ENCODE measurements around the gene ALPI. TPM values are rescaled to one million over a fixed set of nuclear protein-coding genes. Genes with fewer than 3 reads are reported as not detected.

ALPI gene
- total RNA-seq, 1 experiment from 2014 or later: not detected

DNA sequence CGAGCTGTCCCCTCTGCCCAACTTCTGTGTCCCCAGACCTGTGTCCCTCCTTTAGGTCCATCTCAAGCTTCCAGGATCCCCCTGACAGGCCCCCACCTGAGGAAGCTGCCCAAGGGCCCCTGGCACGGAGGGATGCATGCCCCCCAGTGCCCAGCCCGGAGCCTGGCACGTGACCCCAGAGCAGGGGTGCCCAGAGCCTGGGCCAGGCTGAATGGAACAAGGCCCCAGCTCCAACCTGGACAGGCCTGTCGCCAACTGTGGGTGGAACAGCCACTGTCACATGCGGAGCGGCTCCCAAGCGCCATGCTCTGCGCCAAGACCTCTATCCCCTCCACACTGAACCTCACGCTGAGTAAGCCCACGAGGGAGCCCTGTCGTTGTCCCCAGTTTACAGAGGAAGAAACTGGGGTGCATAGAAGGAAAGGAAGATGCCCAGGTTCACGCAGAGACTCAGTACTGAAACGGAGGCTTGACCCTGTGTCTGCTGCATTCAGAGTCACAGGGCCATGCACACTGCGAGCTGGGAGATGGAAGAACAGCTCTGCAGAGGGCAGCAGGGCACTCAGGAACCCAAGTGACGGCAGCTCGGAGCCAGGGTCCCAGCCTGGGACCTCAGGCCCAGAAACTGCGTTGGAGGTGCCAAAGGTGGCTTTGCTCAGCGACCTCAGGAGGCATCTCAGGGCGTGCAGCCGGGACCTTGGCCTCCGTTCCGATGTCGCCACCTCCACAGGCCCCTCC is 37.2 kb downstream of the ALPI start:
- H3F3A ChIP-seq (ENCODE audit: low read length, unreplicated experiment): no peaks in the 10 kb centered on the region
- H3K9me2 ChIP-seq (replicated peaks; ENCODE audit: low read length): no peaks in the 10 kb centered on the region
- ChIA-PET CTCF (no interaction called here), POLR2A (ENCODE audit: unreplicated experiment) (no interaction called here)
- H3K4me3 ChIP-seq (ENCODE audit: low read length): no peak overlapping the region
- H3K4me1 ChIP-seq (ENCODE audit: insufficient read depth, low read length): no peaks in the 10 kb centered on the region
- ATAC-seq (no peak), DNase-seq (no peak)
- no peaks in the 10 kb centered on the region for H3K36me3 ChIP-seq (ENCODE audit: low read depth, low read length)
- H2AFZ ChIP-seq (ENCODE audit: low read length): no peak overlapping the region
- no peaks in the 10 kb centered on the region for H4K20me1 ChIP-seq (ENCODE audit: low read length)
- H3K9me3 ChIP-seq (ENCODE audit: low read length): no peaks in the 10 kb centered on the region
- H3K27me3 ChIP-seq (ENCODE audit: low read length): no peaks in the 10 kb centered on the region
- no peak overlapping the region for H3K27ac ChIP-seq (ENCODE audit: low read length)
- no TSS peak for BruUV-seq (replicated peaks)
- no peak overlapping the region for H3K4me2 ChIP-seq (ENCODE audit: low read length)
- H3K9ac ChIP-seq (ENCODE audit: low read length): no peak overlapping the region
- intact Hi-C loops (cut with micrococcal nuclease): no loop called here
- H3K79me2 ChIP-seq (ENCODE audit: low read length): no peaks in the 10 kb centered on the region
- TF ChIP-seq CTCF (conservative IDR thresholded peaks at IDR 0.05; ENCODE audit: low read depth, low read length) (no peak), EZH2phosphoT487 (IDR thresholded peaks at IDR 0.05; ENCODE audit: borderline replicate concordance, low read length) (no peak), EZH2 (IDR thresholded peaks at IDR 0.05; ENCODE audit: low read length, unreplicated experiment) (no peak)

DNA sequence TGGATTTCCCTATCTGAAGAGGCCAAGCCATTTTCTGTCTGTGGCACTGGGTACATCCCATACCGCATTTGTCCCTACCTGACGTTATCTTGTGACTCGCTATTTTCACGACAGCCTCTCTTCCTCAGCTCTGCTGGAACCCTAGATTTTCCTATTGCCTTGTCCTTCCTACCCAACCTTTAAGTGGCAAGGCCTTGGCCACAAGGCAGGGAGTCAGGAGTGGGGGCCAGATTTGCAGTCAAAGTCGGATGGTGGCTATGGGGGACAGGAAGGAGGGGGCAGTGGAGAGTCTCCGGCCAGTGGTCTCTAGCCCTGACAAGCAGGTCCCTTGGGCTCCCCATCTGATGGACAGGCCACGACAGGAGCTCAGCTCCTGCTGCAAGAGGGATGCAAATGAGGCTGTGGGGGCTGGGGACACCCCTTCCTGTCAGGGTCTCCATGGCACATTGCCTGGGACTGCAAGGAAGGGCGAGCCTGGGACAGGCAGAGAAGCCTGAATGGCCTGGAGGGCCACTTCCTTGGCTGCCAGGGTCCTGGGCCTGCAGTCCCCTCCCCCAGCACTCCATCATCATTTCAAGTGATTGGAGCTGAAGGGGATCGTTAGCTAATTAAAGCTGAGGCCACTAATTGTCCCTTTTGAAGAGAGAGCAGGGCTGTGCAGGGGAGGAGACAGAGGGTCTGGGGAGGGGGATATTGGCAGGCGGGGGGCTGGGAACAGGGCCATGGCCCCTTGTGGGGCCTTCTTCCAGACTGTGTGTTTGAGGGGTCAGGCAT is 37.9 kb downstream of the ALPI start:
- Histone ChIP-seq H3K4me1 (ENCODE audit: insufficient read depth, low read length) (no peaks in the 10 kb centered on the region), H3K4me2 (ENCODE audit: low read length) (no peak overlapping the region), H3K27ac (ENCODE audit: low read length) (no peak overlapping the region), H4K20me1 (ENCODE audit: low read length) (no peaks in the 10 kb centered on the region), H3K4me3 (ENCODE audit: low read length) (no peak overlapping the region), H2AFZ (ENCODE audit: low read length) (no peak overlapping the region), H3K9ac (ENCODE audit: low read length) (no peak overlapping the region), H3K36me3 (ENCODE audit: low read depth, low read length) (no peaks in the 10 kb centered on the region), H3K27me3 (ENCODE audit: low read length) (no peaks in the 10 kb centered on the region), H3K9me2 (replicated peaks; ENCODE audit: low read length) (no peaks in the 10 kb centered on the region), H3K79me2 (ENCODE audit: low read length) (no peaks in the 10 kb centered on the region), H3K9me3 (ENCODE audit: low read length) (no peaks in the 10 kb centered on the region), H3F3A (ENCODE audit: low read length, unreplicated experiment) (no peaks in the 10 kb centered on the region)
- TF ChIP-seq CTCF (conservative IDR thresholded peaks at IDR 0.05; ENCODE audit: low read depth, low read length) (no peak), EZH2 (IDR thresholded peaks at IDR 0.05; ENCODE audit: low read length, unreplicated experiment) (no peak), EZH2phosphoT487 (IDR thresholded peaks at IDR 0.05; ENCODE audit: borderline replicate concordance, low read length) (no peak)
- BruUV-seq (replicated peaks): no TSS peak
- DNase-seq (no peak), ATAC-seq (no peak)
- ChIA-PET CTCF (no interaction called here), POLR2A (ENCODE audit: unreplicated experiment) (no interaction called here)
- intact Hi-C loops (cut with micrococcal nuclease): no loop called here

- ATAC-seq (no peak), DNase-seq (no peak)
- Histone ChIP-seq H3K4me3 (ENCODE audit: low read length) (no peak overlapping the region), H3K9ac (ENCODE audit: low read length) (no peak overlapping the region), H3F3A (ENCODE audit: low read length, unreplicated experiment) (no peaks in the 10 kb centered on the region), H3K27ac (ENCODE audit: low read length) (no peak overlapping the region), H3K4me2 (ENCODE audit: low read length) (no peak overlapping the region), H3K9me3 (ENCODE audit: low read length) (no peaks in the 10 kb centered on the region), H2AFZ (ENCODE audit: low read length) (no peak overlapping the region), H3K36me3 (ENCODE audit: low read depth, low read length) (no peaks in the 10 kb centered on the region), H3K9me2 (replicated peaks; ENCODE audit: low read length) (no peaks in the 10 kb centered on the region), H3K4me1 (ENCODE audit: insufficient read depth, low read length) (no peaks in the 10 kb centered on the region), H3K27me3 (ENCODE audit: low read length) (no peaks in the 10 kb centered on the region), H3K79me2 (ENCODE audit: low read length) (no peaks in the 10 kb centered on the region), H4K20me1 (ENCODE audit: low read length) (no peaks in the 10 kb centered on the region)
- TF ChIP-seq EZH2 (IDR thresholded peaks at IDR 0.05; ENCODE audit: low read length, unreplicated experiment): no peak
- TF ChIP-seq EZH2phosphoT487 (IDR thresholded peaks at IDR 0.05; ENCODE audit: borderline replicate concordance, low read length): no peak
- TF ChIP-seq CTCF (conservative IDR thresholded peaks at IDR 0.05; ENCODE audit: low read depth, low read length): no peak
- intact Hi-C loops (cut with micrococcal nuclease): no loop called here
- CTCF ChIA-PET: no interaction called here
- BruUV-seq (replicated peaks): no TSS peak
- POLR2A ChIA-PET (ENCODE audit: unreplicated experiment): no interaction called here
These were observed 38.6 kb downstream of the ALPI start for GRCh38 chr2:232494542-232494941.
